HepG2 (cell line): ENCODE measurements around the gene BCAS1. TPM values are rescaled to one million over a fixed set of nuclear protein-coding genes. Genes with fewer than 3 reads are reported as not detected.

ENCODE experiments used
- ERF ChIP-seq: IDR thresholded peaks from 2 replicates; pipeline ENCODE4 v1.6.1; 2018; ENCODE audit warnings: missing biosample characterization, missing genetic modification reagents
- HMG20A ChIP-seq: IDR thresholded peaks from 2 replicates; pipeline ENCODE4 v1.6.1; 2016; ENCODE audit warnings: borderline replicate concordance
- IKZF4 ChIP-seq: sonication (generic); formaldehyde crosslinking; IDR thresholded peaks from 2 replicates; pipeline ENCODE4 v1.5.1; 2020; ENCODE audit warnings: borderline replicate concordance, mild to moderate bottlenecking, low read depth, missing genetic modification reagents; ENCODE audit errors: not compliant biosample characterization
- NFE2 ChIP-seq: sonication (generic); formaldehyde crosslinking; IDR thresholded peaks from 2 replicates; pipeline ENCODE4 v1.4.0; 2020; ENCODE audit warnings: missing genetic modification reagents
- NKX3-1 ChIP-seq: sonication (generic); formaldehyde crosslinking; IDR thresholded peaks from 2 replicates; pipeline ENCODE4 v1.5.0; 2020; ENCODE audit warnings: missing genetic modification reagents
- NONO ChIP-seq, 2 experiments: fragments of 450-650 bp in 1 of 2; sonication (generic) in 1 of 2; formaldehyde crosslinking in 1 of 2; IDR thresholded peaks in 1 of 2; conservative IDR thresholded peaks in 1 of 2; 2 replicates each; pipeline versions ENCODE4 v1.6.1 to v1.8.0; 2017 to 2022; ENCODE audit warnings: mild to moderate bottlenecking in 1 of 2, missing genetic modification reagents in 1 of 2, moderate library complexity in 1 of 2
- PHF21A ChIP-seq: sonication (generic); formaldehyde crosslinking; IDR thresholded peaks from 2 replicates; pipeline ENCODE4 v1.5.0; 2020; ENCODE audit warnings: mild to moderate bottlenecking, missing genetic modification reagents
- SMAD3 ChIP-seq: sonication (generic); formaldehyde crosslinking; IDR thresholded peaks from 2 replicates; pipeline ENCODE4 v1.4.0; 2020; ENCODE audit warnings: missing genetic modification reagents
- SP140L ChIP-seq: sonication (generic); formaldehyde crosslinking; IDR thresholded peaks from 2 replicates; pipeline ENCODE4 v1.4.0; 2020; ENCODE audit warnings: missing genetic modification reagents, borderline replicate concordance
- TCF12 ChIP-seq, 2 experiments: fragments of 450-650 bp in 1 of 2; sonication (generic) in 1 of 2; formaldehyde crosslinking in 1 of 2; IDR thresholded peaks; 2 replicates each; pipeline versions ENCODE4 v1.6.1 to v1.8.0; 2017 to 2022; ENCODE audit warnings: antibody characterized with exemption in 1 of 2, mild to moderate bottlenecking in 1 of 2, missing genetic modification reagents in 1 of 2, moderate library complexity in 1 of 2
- TEAD3 ChIP-seq: optimal IDR thresholded peaks from 2 replicates; pipeline ENCODE3; 2016; ENCODE audit warnings: borderline replicate concordance
- ZBTB38 ChIP-seq: sonication (generic); formaldehyde crosslinking; IDR thresholded peaks from 2 replicates; pipeline ENCODE4 v1.5.1; 2020; ENCODE audit warnings: mild to moderate bottlenecking, missing genetic modification reagents
- ZNF350 ChIP-seq: sonication (generic); formaldehyde crosslinking; IDR thresholded peaks from 2 replicates; pipeline ENCODE4 v1.4.0; 2020; ENCODE audit warnings: mild to moderate bottlenecking, low read depth, missing genetic modification reagents, borderline replicate concordance
- ZNF407 ChIP-seq: sonication (generic); formaldehyde crosslinking; IDR thresholded peaks from one replicate; pipeline ENCODE4 v1.5.1; 2020; ENCODE audit warnings: mild to moderate bottlenecking, missing genetic modification reagents; ENCODE audit errors: not compliant biosample characterization
- polyA plus RNA-seq, 8 experiments: library from polyadenylated mRNA; depleted of rRNA in 3 of 8; stranded (reverse) in 7 of 8; unstranded in 1 of 8; fragments of >200 nt; fragmentation: Illumina TruSeq in 4 of 8; extraction: Trizol in 4 of 8; gene quantifications; 2 replicates each; pipeline versions ENCODE4 v1.2.1 to v1.2.3, GENCODE V29; 2011 to 2016; ENCODE audit warnings: low read depth in 4 of 8, missing spikeins in 1 of 8, mixed read lengths in 1 of 8; ENCODE audit not compliant: insufficient read depth in 1 of 8
- total RNA-seq, 5 experiments: library from RNA; depleted of rRNA; stranded (reverse); fragments of >200 nt; fragmentation: Illumina TruSeq; extraction: Trizol; gene quantifications; 2 replicates each; pipeline ENCODE4 v1.2.3, GENCODE V29; 2016; ENCODE audit warnings: low read depth in 1 of 5
- TF ChIP-seq, protein P1 (sequence below): IDR thresholded peaks from 2 replicates; pipeline ENCODE4 v1.6.1; 2016; ENCODE audit warnings: low read depth, control low read depth
- TF ChIP-seq, protein P2 (sequence below): sonication (generic); formaldehyde crosslinking; IDR thresholded peaks from 2 replicates; pipeline ENCODE4 v1.4.0; 2020; ENCODE audit warnings: missing genetic modification reagents

The BCAS1 gene
- total and polyA plus RNA-seq, 2 of the 13 experiments (the other 11 are each of a cell fraction or from before 2014, with no cell fraction given), result 0.55 to 0.91 TPM

- TF ChIP-seq ZNF407 (CRISPR knock-in tag), result peak; percentile 49
- no peak for TF ChIP-seq PHF21A (CRISPR knock-in tag)
- 0 out of 2 replicates have a peak, but pooled peaks have one; percentile 38 for TF ChIP-seq NKX3-1 (CRISPR knock-in tag)
- peak; percentile 74; the same call in 1 of the 2 replicates for TF ChIP-seq ZNF350 (CRISPR knock-in tag)
- TF ChIP-seq NFE2 (CRISPR knock-in tag), result peak; percentile 17; the same call in 1 of the 2 replicates
- 0 out of 2 replicates have a peak, but pooled peaks have one; percentile 12 for TF ChIP-seq HMG20A
- TF ChIP-seq TEAD3 (CRISPR knock-in tag), result peak; percentile 15
- TF ChIP-seq TCF12 (IDR thresholded peaks at IDR 0.05), result no peak
- TF ChIP-seq TCF12 (CRISPR knock-in tag; IDR thresholded peaks at IDR 0.05), result no peak
- TF ChIP-seq SMAD3 (CRISPR knock-in tag), result 0 out of 2 replicates have a peak, but pooled peaks have one; percentile 43
- 0 out of 2 replicates have a peak, but pooled peaks have one; percentile 45 for TF ChIP-seq SP140L (CRISPR knock-in tag)
- TF ChIP-seq, protein P1, sequence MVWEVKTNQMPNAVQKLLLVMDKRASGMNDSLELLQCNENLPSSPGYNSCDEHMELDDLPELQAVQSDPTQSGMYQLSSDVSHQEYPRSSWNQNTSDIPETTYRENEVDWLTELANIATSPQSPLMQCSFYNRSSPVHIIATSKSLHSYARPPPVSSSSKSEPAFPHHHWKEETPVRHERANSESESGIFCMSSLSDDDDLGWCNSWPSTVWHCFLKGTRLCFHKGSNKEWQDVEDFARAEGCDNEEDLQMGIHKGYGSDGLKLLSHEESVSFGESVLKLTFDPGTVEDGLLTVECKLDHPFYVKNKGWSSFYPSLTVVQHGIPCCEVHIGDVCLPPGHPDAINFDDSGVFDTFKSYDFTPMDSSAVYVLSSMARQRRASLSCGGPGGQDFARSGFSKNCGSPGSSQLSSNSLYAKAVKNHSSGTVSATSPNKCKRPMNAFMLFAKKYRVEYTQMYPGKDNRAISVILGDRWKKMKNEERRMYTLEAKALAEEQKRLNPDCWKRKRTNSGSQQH (CRISPR knock-in tag), result no peak
- TF ChIP-seq, protein P2, sequence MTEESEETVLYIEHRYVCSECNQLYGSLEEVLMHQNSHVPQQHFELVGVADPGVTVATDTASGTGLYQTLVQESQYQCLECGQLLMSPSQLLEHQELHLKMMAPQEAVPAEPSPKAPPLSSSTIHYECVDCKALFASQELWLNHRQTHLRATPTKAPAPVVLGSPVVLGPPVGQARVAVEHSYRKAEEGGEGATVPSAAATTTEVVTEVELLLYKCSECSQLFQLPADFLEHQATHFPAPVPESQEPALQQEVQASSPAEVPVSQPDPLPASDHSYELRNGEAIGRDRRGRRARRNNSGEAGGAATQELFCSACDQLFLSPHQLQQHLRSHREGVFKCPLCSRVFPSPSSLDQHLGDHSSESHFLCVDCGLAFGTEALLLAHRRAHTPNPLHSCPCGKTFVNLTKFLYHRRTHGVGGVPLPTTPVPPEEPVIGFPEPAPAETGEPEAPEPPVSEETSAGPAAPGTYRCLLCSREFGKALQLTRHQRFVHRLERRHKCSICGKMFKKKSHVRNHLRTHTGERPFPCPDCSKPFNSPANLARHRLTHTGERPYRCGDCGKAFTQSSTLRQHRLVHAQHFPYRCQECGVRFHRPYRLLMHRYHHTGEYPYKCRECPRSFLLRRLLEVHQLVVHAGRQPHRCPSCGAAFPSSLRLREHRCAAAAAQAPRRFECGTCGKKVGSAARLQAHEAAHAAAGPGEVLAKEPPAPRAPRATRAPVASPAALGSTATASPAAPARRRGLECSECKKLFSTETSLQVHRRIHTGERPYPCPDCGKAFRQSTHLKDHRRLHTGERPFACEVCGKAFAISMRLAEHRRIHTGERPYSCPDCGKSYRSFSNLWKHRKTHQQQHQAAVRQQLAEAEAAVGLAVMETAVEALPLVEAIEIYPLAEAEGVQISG (CRISPR knock-in tag), result peak; percentile 22; the same call in 1 of the 2 replicates
- no peak for TF ChIP-seq NONO (IDR thresholded peaks at IDR 0.05)
- 0 out of 2 replicates have a peak, but pooled peaks have one; percentile 34 for TF ChIP-seq NONO (CRISPR knock-in tag; conservative IDR thresholded peaks at IDR 0.05)
- peak; percentile 97 for TF ChIP-seq ZBTB38 (CRISPR knock-in tag)
- TF ChIP-seq IKZF4 (CRISPR knock-in tag), result peak; percentile 35
- TF ChIP-seq ERF (CRISPR knock-in tag), result 0 out of 2 replicates have a peak, but pooled peaks have one; percentile 28
Measured at GRCh38 chr20:54115172-54115854, 44.9 kb upstream of the BCAS1 start (continued).
